HG02642 (cell line): ENCODE measurements around the gene SPAG9.
"Not testable (repeated sequence)": the region's sequence is repeated elsewhere in the genome, so short reads cannot be mapped to it uniquely, and the experiment has no call there.

Experiments
- ATAC-seq: cut with Tn5 transposase; IDR thresholded peaks from one replicate; pipeline ENCODE4 v1.9.1; 2021; ENCODE audit warnings: mild to moderate bottlenecking; ENCODE audit not compliant: unreplicated experiment, poor library complexity

SPAG9 gene

DNA sequence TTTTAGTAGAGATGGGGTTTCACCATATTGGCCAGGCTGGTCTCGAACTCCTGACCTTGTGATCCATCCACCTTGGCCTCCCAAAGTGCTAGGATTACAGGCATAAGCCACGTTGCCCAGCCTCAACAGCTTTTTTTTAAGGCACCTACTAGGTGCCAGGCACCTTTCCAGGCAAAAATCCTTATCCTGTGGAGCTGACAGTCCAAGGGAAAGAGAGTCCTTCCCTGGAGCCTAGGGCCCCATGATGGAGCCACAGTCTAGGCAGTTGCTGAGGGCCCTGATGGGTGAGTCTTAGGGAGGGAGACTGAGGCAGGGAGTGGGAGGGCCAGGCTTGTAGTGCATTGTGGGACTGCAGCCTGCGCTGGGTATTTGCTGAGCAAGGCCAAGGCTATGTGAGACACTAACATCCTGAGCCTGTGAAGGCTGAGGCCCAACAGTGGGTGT is 174.9 kb downstream of the SPAG9 start:
- no peak for ATAC-seq

DNA sequence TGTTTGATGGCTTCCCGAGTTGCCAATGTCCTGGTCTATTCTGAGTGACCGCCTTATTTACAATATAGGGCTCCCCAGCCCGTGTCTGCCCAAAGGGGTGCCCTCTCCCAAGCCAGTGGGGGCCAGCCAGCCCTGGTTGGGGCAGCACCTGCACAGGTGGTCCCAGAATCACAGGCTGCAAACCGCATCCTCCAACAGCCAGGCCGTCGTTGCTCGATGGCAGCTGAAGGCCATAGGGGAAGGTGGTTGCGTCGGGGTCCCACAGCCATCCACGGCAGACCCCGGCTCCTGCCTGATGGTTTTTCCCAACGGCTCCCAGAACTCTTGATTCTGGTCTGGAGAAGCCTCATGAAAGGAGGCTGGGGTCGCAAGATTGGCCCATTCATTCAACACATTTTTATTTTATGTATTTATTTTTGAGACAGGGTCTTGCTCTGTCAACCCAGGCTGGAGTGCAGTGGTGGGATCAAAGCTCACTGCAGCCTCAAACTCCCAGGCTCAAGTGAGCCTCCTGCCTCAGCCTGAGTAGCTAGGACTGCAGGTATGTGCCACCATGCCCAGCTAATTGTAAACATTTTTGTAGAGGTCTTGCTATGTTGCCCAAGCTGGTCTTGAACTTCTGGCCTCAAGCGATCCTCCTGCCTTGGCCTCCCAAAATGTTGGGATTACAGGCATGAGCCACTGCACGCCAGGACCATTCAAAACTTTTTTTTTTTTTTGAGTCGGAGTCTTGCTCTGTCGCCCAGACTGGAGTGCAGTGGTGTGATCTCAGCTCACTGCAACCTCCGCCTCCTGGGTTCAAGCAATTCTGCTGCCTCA is 175.6 kb downstream of the SPAG9 start:
- ATAC-seq = no peak

DNA sequence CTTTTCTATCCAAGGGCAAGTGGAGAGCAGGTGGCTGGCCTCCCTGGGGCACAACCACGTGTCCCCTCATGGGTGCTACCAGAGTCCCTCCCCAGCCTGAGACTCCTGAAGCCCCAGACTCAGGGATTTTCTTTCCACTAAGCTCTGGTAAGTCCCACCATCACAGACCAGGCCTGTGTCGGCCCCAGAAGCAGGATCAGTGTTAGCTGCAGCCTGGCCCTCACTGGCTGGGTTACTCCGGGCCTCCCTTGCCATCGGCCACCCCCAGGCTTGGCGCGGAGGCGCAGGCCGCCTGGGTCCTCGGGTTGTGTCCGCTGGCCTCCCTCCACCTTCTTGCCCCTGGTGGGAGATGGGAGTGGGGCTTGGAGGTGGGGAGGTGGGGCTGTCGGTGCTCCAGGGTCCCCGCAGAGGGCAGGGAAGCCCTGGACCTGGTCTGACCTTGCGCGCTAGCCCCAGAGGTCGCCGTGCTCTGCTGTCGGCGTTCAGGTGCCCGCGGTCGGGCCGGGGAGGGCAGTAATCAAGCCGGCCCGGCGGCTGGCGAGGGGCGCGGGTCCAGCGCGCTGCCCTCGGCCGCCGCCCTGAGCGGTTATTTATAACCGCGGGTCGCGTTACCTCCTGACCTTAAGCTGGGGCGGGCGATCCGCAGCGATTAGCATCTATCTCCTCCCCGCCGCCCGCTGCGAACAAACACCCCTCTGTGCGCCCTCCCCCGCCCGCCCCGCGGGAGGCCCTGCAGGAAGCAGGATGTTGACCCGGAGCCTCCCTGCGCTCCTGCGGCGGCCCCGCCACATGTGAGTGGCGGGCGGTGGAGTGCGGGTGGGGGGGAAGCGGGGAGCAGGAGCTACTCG is 176.4 kb downstream of the SPAG9 start:
- ATAC-seq = peak; percentile 46

DNA sequence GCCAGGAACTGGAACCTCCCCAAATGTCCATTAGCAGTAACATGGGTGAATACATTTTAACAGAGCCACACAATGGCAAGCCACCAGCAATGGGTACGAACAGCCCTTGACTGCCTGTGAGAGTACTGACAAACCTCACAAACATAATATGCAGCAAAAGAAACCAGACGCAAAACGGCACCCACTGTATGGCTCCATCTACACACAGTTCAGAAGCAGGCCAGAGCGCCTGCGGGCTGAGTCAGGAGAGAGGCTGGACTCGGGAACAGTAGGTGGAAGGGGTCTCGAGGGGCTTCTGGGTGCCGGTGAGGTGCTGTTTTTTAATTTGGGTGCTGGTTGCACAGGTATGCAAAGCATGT is 177.1 kb downstream of the SPAG9 start:
- ATAC-seq = no peak

DNA sequence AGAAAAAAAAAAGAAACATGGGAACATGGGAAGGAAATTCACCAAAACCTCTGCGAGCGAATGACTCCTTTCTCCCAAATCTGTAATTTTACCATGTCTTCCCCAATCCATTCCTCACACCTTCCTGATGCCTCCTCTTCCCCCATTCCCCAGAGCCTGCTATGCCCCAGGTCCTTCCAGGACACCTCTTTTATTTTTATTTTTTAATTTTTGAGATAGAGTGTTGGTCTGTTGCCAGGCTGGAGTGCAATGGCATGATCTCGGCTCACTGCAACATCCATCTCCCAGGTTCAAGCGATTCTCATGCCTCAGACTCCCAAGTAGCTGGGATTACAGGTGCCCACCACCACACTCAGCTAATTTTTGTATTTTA is 179.0 kb downstream of the SPAG9 start:
- not testable (repeated sequence) for ATAC-seq

DNA sequence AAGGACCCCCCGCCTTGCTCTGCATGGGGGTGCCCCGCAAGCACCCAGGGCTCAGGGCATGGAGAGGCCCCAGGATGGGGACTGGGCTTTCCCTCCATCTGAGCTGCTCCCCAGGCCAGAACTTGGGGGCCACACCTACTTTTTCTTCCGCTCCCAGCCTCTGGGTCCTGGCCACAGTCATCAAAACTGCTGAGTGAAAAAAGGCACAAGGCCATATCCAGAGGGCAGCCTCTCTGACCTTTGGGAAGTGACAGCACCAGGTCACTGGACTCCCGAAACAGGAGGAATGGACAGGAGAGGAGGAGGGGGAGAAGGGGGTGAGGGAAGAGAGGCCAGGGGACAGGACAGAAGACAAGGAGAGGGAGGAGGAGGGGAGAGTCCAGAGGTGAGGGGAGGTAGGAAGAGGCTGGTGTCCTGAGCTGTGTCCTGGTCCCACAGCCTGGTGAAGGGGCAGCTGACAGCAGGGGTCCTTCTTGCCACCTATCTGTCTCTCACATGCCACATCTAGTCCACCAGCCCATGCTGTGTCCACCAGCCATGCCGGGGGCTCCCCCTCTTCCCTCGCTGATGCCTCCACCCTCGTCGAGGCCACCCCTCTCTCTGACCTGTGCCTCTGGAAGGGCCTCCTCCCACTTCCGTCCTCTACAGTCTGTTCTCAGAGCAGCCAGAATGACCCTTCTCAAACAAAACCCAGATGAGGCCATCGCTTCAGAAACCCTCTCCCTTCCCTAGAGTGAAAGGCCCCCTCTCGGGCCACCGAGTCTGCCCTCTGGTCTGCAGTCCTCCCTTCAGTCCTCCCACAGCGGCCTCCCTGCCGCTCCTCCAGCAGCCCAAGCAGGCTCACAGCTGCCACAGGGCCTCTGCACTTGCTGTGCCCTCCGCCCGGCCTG is 180.6 kb downstream of the SPAG9 start:
- no peak for ATAC-seq

DNA sequence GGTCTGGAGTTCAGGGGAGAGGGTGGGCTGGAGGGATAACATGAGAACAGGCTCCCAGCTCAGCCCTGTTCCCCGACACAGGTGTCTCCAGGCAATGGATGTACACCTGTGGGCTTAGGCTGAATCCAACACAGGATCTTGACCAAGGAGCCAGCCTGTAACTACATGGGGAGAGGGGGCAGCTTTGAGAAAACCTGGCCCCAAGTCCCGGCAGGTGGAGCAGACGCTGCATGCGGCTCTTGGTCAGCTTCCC is 181.2 kb downstream of the SPAG9 start:
- no peak for ATAC-seq

DNA sequence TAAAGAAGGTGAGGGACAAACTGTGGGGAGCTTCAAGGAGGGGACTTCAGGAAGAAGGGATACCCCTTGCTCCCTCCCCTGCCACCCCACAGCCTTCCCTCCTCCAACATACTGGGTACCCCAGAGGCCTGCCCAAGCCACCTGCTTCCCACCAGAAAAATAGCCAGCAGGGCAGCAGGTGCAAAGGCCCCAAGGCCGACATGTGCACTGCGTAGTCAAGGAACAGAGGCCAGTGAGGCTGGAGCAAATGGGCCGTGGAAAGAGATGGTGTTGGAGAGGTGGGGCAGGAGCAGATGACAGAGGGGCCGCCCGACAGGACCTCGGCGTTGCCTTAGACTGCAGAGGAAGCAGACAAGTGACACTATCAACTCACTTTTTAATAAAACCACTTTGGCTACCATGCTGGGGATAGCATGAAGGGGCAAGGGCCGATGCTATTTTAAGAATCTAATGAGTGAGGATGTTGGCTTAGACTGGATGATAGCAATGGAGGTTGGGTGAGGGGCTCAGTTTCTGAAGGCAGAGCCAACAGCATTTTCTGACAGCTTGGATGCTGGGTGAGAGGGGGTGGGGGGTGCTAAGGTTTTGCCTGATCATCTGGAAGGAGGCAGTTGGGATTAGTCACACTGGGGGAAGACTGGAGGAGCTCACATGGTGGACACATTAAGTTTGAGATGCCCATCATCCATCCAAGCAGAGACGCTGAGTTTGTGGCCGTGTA is 181.7 kb downstream of the SPAG9 start:
- ATAC-seq = no peak

DNA sequence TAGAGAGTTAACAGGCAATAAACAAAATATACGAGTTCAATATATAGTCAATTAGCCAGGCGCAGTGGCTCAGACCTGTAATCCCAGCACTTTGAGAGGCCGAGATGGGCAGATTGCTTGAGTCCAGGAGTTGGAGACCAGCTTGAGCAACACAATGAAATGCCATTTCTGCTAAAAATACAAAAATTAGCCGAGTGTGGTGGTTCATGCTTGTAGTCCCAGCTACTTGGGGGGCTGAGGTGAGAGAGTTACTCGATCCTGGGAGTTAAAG is 184.7 kb downstream of the SPAG9 start:
- no peak for ATAC-seq

DNA sequence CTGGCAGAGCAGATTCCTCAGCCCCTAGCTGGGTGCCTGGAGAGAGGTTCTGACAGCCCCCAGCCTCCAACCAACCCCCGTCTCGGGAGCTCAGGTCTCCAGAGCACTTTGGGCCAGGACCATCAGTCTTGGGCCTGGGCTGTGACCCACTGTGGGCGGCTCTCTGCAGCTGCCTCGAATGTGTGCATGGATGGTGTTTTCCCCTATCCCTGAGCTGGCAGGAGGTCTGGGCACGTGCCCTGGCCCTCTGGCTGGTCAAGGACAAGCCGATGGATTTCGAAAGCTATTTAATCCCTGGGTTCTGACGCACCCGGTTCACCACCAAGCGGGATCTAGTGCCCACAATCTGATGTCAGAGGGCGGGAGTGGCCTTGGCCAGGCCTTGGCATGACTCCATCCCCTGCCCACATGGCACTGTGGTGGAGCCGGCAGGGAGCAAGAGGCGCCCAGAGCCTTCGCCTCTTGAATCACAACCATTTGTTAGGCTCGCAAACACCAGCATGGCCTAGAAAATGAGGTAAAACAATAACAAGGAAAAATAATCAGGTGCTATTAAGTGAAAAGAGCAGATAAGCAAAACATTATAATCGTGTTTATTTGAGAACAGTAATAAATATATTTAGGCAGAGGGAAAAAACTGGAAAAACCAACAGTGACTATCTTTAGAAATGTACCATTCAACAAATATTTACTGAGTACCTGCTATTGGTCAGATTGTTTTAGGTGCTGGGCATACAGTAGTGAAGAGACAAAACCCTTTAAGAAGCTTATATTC is 185.3 kb downstream of the SPAG9 start:
- no peak for ATAC-seq

DNA sequence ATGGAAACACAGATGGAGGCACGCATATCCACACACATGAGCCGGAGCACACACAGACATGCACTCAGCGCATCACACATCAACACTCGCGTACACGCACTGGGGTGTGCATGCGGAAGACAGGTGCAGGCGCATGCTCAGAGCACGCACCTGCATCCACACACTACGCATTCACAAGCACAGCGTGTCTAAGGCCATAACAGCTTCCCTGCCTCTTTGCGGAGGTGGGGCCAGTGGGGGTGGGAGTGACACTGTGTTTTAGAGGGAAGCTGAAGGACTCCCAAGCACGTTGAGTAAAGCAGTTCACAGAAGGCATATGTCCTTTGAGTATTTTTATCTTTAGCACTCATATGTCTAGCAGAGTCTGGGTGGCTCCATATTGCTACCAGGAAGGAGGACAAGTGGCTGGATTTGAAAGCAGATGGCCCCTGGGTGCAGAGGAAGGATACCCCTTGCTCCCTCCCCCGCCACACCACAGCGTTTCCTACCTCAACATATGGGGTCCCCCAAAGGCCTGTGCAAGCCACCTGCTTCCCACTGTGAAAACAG is 185.9 kb downstream of the SPAG9 start:
- ATAC-seq = no peak

DNA sequence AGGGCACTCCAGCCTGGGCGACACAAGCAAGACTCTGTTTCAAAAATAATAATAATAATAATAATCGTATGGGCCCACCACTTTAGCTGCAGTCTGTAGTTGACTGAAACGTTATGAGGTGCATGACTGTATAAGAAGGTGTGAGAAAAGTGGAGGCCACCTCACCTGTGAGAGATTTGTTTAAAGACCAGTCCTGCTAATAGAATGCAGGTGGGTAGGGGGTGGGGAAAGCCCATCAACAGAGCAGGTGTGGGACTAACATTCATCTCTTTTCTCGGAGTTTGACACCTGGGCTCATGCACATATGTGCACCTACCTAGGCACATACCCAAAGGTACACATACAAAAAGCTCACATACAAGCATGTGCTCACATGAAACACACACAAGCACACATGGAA is 186.5 kb downstream of the SPAG9 start:
- ATAC-seq = no peak

DNA sequence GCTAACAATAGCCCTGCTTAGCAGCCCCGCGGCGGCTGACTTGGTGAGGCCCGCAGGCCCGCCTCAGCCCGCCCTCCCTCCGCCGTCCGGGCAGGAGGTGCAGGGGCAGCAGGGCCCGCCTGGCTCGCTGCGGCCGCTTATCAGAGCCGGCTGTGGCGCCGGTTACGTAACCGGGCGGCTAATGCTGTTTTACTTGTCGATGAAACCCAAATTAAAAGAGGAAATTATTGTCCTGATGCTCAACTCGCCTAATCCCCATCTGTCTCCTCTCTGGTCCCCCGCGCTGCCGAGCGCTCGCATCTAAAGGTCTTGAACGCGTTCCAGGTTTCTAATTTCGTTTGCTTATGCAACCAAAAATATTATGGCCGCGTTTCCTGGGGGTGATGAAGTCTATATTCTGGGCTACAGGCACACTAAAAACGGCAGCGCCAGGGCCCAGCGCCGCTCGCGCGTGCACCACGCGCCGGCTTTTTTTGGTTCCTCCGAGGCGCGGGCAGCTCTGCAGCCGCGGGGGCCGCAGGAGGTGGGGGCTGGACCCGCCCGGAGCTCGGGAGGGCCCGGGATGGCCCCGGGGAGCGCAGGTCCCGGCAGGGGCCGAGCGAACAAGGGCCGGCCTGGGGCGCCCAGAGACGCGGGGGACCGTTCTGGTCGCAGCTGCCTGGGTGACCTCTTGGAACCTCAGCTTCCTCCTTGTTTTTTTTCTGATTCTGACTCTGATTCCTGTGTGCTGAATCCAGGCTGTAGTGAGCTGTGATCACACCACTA is 189.3 kb downstream of the SPAG9 start:
- no peak for ATAC-seq

DNA sequence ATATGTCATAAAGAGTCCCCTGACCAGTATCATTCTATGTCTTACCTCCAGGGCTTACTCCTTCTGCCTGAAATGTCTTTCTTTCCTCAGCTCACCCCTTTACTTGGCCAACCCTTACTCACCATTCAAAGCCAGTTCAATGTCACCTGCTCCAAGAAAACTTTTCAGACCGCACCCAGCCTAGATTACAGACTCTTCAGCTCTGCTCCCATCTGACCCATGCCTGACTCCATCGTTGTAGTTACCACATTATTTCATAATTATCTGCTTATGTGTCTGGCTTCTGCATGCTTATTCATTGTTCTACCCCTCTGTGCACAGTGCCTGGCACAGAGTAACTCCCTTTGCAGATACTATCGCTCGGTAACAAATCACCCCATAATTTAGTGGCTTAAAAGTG is 192.0 kb downstream of the SPAG9 start:
- no peak for ATAC-seq

DNA sequence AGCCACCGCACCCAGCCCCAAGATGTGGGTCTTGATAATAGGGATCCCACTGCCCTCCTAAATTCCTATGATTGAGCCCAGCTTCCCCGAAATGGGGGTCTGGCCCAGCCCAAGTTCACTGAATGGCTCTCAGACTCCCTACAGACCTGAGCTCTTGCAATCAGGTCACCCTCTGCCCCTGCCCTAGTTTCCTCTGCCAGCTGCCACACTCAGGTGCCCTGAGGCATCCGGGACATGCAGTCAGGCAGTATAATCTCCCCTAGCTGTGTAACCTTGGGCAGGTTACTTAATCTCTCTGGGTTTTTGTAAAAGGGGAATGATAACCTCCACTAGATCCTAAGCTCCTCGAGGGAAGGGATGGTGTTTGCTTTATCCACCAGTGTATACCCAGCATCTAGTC is 193.4 kb downstream of the SPAG9 start:
- ATAC-seq = no peak

DNA sequence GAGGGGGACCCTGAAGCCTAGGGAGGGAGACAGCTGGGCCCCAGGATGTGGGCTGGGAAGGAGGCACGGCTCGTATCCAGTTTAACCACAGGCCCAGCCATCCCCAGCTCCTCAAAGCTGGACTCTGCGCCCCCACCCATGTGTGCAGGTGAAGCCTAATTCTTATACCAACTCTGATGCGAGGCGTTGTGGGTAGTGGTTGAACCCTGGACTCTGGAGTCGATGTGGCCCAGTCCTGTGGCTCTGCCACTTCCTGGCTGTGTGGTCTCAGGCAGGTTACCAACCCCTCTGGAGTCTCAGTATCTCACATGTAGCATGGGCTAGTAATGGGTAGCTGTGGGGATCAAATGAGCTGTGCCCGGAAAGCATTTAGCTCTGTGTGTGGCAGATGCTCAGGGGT is 194.1 kb downstream of the SPAG9 start:
- no peak for ATAC-seq

DNA sequence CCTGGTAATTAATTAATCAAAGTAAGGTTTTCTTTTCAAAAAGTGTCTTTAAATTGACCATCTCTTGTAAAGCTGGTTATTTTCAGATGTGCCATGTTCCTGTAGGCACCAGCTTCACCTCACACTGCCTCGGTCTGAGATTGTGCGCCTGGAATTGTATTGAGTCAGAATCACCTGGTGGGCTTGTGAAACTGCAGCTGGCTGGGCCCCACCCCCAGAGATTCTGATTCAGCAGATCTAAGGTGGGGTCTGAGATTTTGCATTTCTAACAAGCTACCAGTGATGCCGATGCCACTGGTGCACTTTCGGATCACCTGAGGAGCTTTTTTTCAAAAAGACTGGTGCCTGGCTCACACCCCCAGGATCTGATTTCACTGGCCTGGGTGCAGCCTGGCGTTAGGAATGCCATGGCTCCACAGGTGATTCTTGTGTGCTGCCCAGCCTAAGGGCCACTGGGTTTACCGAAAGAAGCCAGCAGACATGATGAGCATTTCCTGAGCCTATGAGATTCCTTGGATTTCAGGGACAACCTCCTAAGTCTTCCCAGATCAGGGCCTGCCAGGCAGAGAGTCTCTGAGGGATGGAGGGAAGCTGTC is 195.3 kb downstream of the SPAG9 start:
- no peak for ATAC-seq

DNA sequence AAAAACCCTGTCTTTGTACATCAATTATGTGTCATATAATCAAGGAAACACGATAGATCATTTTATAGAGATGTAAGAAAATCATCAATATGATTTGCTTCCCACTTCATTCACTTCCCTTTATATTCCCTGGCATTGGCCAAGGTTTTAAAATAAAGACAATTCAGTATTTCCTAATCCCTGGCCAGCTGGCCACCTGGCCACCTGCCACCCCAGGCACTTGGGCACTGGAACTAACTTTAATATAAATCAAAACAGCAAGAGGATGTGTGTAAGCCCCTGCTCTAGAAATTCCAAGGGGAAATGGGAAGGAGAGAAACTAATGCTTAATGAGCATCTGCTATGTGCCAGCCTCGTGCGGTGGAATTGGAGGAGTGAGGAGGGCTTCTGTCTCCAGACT is 195.9 kb downstream of the SPAG9 start:
- no peak for ATAC-seq

DNA sequence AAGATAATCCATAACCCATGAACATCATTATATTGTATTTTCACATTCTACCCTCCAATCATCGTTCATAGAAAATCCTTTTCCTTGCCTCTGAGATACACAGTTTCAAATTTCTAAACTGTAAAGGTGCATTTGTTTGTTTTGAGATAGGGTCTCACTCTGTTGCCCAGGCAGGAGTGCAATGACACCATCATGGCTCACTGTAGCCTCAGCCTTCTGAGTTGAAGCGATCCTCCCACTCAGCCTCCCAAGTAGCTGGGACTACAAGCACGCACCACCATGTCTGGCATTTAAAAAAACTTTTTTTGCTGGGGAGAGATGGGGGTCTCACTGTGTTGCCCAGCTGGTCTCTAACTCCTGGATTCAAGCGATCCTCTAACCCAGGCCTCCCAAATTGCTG is 196.4 kb downstream of the SPAG9 start:
- no peak for ATAC-seq
